GM12891 (cell line): ENCODE measurements around the gene ABHD17A.

Experiments
- PAX5 ChIP-seq: IDR thresholded peaks from 2 replicates; pipeline ENCODE4 v1.6.1; 2011; ENCODE audit warnings: low read length, moderate library complexity, mild to moderate bottlenecking; ENCODE audit not compliant: insufficient read depth, severe bottlenecking
- POLR2A ChIP-seq: IDR thresholded peaks from 2 replicates; pipeline ENCODE4 v1.6.1; 2011; ENCODE audit warnings: low read depth, low read length, control low read depth
- POLR2AphosphoS5 ChIP-seq: IDR thresholded peaks from 2 replicates; pipeline ENCODE4 v1.6.1; 2011; ENCODE audit warnings: low read depth, low read length, control low read depth
- TAF1 ChIP-seq: IDR thresholded peaks from 2 replicates; pipeline ENCODE4 v1.6.1; 2011; ENCODE audit warnings: low read depth, low read length, control low read depth

DNA sequence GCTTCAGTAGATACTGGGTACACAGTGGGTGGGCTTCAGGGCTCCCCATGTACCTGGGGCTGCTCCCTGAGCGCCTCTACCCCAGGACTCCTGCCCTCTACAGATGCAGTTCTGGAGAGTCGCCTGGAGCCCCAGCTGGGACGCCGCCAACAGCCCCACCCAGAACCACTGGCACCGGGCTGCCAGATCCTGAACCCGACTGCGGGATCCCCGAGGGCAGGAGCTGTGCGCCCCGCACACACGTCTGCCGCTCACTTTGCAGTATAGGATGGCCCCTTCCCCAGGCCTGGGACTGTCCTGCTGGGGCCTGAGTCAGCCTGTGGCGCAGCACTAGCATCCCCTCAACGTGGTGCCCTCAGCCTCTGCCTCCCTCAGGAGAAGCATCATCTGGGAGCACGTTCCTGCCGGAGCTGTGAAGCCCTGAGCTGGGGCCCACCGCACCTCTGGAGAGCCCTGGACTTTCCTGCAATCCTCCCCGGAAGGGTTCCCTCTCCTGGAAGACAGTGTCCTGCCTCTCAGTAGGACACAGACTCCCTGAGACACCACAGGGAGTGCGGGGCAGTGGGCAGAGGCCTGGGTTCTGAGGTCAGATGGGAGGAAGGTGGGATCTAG, 40.7 kb downstream of the ABHD17A start:
- TF ChIP-seq POLR2AphosphoS5: no peak
- no peak for TF ChIP-seq POLR2A
- TF ChIP-seq TAF1: no peak
- TF ChIP-seq PAX5: no peak
